Activated CD8-positive, alpha-beta memory T cell treated with anti-CD3 and anti-CD28 coated beads, Interleukin-2, amount 50 U/mL, for 48 hours (primary cell): Measurements from ENCODE around the gene TP53AIP1.
"Not testable (repeated sequence)": the region's sequence is repeated elsewhere in the genome, so short reads cannot be mapped to it uniquely, and the experiment has no call there.

Experiments used
- DNase-seq: peaks from one replicate; pipeline ENCODE4 v3.0.0-alpha.2; 2020

Gene TP53AIP1

DNA sequence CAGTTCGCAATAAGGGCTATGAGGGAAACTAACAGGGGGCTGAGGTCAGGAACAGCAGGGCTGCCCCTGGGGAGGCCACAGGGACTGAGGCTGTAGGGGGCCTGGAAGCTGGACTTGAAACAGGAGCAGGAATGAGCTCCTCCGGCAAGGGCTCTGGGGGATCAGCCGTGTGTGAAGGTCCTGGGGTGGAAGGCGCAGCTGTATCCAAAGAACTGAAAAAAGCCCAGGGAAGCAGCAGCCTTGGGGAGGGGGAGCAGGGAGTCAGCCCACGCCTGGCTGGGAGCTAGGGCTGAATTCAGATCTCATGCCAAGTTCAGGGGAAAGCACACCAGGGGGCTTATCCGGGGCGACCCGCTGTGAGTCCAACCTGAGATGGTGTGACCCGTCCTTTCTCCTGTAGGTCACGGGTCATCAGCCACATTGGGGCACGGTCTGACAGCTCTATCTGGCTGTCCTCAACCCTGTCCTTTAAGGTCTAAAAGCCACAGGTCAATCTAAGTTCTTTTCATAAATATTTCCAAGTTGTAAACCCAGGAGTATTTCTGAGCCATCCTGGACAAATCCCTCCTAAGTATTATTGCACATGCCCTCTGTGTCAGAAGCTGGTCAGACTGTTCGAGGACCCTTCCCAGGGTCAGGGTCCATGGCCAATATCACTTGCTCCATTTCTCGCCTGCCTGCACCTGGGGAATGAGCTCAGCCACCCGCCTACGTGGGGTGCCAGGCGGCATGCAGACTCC, 18.0 kb downstream of the TP53AIP1 start:
- no peak for DNase-seq

DNA sequence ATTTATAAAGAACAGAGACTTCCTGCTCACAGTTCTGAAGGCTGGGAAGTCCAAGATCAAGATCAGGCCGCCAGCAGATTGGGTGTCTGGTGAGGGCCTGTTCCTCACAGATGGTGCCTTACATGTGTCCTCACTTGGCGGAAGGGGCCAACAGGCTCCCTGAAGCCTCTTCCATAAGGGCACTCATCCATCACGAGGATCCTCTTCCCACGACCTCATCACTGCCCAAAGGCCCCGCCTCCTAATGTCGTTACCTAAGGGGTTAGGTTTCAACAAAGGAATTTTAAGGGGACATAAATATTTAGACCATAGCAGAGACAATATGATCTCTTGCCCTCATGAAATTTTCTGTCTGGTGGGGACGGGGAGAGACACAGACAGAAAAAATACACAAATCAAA, 18.6 kb downstream of the TP53AIP1 start:
- DNase-seq, result no peak

DNA sequence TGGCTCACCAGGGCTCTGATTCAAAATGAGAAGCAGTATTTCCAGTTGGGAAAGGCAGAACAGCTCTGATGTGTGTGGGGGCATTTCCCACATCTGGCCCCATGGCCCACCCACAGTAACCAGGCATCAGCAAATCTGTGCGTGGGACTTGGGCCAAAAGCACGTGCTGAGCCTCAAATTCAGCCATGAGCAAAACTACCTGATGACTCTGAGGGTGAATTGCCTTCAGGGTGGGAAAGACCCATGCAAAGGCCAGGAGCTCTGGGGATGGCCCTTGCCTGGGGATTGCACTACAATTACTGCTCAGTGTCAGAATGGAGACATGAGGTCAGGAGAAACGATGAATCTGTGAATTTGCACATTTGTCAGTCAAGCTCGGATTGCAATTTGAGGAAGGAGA, 20.9 kb downstream of the TP53AIP1 start:
- DNase-seq, result no peak

DNA sequence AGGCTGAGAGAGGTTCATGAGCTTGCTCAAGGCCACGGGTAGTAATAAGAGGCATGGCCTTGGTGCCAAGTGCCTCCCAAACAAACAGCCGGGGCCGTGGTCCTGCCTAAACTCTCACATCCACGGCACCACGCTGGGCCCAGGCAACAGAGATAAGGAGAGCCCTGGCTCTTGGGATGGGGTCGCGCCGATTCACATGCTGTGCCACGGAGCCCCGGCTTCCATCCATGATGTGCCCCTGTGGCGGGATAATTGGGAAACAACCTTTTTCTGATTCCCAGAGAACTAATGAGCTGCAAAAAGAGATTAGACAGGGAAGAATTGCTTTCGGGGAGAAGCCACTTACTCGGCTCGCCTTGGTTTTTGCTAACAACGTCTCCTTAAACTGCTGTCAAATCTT, 22.0 kb downstream of the TP53AIP1 start:
- no peak for DNase-seq

DNA sequence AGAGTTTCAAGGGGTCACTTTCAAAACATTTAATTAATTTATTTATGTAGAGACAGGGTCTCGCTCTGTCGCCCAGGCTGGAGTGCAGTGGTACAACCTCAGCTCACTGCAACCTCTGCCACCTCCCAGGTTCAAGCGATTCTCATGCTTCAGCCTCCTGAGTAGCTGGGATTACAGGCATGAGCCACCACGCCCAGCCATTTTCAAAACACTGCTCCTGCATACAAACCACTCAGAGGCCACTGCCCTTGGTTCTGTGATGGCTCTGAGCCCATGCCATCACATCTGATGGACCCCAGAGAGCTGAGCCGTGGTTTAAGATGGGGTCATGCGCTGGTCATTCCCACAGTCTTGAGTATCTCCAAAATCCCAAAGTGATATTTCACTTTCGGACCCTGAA, 23.0 kb downstream of the TP53AIP1 start:
- DNase-seq, result not testable (repeated sequence)

DNA sequence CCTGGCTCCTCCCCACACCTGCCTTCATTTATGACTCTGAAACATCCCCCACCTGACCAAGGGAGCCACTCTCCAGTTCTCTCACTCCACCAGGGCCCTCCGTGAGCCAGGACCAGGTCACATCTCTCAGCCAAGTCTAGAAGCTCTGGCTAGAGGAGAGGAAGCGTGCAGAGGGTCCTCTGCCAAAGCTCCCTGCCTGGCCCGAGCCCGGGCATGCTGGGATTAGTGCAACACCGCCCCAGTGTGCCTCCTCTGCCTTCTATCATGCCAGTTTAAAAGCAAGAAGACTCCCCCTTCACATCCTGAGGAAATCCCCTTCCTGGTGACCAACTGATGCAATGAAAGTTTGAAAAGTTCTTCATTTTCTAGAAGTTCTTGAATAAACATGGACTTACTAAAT, 23.5 kb downstream of the TP53AIP1 start:
- no peak for DNase-seq

DNA sequence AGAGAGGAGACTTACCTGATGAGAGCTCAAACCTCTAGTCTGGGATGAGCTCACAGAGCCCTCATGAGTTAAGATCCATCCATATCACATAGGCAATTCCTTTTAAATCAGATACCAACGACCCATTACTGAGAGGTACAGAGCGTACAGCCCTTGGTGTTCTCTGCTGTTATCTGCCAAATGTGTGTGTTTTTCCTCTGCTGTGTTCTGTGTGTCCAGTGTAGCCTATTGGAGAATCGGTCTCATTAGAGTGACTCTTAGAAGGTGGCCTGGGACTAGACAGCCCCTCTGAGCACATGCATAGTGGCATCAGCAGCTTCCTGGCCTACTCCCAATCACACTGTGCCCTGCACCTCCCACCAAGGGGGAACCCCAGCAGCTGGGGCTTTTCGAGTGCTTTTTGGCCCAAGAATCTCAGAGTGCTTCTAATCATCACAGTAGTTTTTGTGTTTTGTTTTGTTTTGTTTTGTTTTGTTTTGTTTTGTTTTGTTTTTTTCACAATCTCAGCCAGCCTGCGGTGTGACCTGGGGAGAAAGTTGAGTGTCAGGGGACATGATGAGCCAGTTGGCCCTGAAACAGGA, 25.4 kb downstream of the TP53AIP1 start:
- DNase-seq, result no peak

DNA sequence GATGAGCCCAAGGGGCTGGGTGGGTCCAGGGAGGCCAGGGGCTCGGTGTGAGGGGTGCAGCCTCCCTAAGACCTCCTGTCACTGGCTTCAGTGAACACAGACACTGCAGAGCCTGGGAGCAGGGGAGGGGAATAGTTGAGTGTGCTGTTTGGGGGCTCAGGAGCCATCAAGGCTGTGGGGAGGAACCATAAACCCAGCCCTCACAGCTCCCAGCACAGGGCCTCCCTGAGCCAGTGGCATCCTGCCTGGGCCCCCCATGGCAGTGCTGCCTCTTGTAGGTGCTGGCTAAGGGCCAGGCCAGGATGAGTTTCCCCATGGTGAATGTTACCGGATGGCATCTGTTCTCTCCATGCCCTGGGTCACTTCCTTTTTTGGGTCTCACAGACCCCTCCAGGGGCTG, 26.0 kb downstream of the TP53AIP1 start:
- no peak for DNase-seq

DNA sequence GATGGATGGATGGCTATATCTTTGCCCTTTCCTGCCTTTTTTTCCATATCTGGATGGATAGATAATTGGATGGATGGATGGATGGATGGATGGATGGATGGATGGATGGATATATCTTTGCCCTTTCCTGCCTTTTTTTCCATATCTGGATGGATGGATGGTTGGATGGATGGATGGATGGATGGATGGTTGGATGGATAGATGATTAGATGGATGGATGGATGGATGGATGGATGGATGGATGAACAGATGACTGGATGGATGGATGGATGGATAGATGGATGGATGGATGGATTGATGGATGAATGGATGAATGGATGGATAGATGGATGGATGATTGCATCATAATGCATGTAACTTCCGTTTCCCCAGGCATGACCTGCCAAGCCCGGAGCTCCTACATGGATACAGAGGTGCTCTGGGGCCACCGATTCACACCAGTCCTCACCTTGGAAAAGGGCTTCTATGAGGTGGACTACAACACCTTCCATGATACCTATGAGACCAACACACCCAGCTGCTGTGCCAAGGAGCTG, 26.6 kb downstream of the TP53AIP1 start:
- DNase-seq, result no peak

DNA sequence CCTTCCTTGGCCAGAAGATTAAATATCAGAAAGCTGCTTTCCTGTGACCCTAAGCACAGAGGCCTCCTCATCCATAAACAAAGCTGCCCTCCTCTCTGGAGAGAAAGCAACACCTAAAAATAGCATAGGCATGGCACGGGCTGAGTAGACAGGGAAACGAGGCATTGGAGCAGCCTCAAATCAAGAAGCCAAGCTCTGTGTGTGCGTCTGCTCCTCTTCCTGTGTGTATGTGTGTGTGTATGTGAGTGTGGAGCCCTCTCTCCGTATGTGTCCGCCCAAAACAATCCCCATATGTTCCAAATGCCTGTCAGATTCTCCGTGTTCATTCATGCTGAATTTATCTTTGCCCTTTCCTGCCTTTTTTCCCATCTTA, 27.5 kb downstream of the TP53AIP1 start:
- DNase-seq, result no peak

DNA sequence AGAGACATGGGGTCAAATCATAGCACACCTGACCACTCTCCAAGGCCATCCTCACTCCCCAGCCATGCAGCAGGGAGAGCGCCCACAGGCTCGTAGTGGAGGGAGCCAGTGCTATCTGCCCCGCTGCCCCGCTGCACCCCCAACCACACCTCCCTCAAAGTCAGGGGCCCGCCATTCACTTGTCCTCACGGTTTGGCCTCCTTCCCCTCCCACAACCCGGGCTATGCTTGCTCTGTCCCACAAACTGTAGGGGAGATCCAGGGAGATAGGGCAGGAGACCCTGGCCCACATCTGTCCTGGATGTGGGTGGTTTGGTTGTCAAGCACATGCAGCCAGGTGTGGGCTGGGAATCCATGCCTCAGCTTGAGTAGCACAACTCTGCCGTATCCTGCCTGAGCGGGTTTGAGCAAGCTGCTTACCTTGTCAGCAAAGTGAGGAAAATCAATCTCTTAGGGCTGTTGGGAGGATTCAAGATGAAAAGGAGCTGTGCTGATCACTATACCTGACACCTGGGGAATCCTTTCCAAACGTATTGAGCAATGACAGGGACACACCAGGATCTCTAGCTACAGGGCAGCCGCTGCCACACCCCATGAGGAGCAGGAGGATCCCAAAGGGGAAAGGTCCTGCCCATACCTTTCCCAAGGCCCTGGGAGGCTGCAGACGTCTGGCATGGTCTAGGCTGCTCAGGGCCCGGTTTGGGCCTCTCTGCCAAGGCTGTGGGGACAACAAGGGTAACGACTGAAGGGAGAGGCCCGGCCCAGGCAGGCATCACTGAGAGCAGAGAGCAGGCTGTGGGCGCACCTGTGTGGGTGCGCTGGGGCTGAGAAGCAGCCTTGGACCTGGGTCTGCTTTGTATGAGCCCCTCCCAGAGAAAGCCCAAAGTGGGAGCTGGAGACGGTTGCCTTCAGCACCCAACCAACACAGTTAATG, 28.2 kb downstream of the TP53AIP1 start:
- no peak for DNase-seq

DNA sequence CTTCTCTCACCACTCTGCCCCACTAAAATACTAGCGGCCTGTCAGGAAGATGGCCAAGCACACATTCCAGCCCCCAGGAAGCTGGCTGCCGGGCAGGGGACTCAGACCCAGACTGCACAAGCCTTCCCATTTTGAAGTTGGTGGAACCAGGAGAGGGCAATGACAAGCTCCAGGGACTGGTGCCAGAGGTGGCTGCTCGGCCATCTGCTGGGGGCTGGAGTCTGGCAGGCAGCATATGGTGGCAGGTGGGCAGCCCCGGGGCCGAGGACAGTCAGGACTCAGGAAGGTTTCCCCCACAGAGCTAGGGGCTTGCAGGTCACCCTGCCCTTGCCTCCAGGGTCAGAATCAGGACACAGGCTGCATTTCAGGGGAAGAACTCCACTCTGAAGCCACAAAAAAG, 28.9 kb downstream of the TP53AIP1 start:
- no peak for DNase-seq

DNA sequence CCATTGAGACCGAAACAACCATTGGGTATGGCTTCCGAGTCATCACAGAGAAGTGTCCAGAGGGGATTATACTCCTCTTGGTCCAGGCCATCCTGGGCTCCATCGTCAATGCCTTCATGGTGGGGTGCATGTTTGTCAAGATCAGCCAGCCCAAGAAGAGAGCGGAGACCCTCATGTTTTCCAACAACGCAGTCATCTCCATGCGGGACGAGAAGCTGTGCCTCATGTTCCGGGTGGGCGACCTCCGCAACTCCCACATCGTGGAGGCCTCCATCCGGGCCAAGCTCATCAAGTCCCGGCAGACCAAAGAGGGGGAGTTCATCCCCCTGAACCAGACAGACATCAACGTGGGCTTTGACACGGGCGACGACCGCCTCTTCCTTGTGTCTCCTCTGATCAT, 31.0 kb downstream of the TP53AIP1 start:
- no peak for DNase-seq

DNA sequence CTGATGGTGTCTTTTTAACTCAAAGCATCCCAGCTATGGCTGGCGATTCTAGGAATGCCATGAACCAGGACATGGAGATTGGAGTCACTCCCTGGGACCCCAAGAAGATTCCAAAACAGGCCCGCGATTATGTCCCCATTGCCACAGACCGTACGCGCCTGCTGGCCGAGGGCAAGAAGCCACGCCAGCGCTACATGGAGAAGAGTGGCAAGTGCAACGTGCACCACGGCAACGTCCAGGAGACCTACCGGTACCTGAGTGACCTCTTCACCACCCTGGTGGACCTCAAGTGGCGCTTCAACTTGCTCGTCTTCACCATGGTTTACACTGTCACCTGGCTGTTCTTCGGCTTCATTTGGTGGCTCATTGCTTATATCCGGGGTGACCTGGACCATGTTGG, 31.4 kb downstream of the TP53AIP1 start:
- no peak for DNase-seq

DNA sequence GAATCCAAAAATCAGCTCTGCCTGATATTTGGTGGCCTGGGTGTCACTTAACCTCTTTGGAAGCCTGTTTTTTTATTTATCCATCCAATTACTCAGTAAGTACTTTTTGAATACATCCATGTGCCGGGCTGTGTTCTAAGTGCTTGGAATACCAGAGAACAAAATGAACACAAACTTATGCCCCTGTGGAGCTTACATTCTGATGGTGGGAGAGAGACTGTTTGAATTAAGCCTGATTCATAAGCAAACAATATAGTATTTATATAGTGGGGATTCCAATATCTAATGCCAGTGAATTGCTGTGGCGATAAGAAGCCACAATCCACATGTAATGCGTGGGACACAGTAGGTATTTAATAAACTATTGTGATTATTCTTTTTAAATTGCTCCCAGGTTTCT, 32.1 kb downstream of the TP53AIP1 start:
- DNase-seq, result no peak

DNA sequence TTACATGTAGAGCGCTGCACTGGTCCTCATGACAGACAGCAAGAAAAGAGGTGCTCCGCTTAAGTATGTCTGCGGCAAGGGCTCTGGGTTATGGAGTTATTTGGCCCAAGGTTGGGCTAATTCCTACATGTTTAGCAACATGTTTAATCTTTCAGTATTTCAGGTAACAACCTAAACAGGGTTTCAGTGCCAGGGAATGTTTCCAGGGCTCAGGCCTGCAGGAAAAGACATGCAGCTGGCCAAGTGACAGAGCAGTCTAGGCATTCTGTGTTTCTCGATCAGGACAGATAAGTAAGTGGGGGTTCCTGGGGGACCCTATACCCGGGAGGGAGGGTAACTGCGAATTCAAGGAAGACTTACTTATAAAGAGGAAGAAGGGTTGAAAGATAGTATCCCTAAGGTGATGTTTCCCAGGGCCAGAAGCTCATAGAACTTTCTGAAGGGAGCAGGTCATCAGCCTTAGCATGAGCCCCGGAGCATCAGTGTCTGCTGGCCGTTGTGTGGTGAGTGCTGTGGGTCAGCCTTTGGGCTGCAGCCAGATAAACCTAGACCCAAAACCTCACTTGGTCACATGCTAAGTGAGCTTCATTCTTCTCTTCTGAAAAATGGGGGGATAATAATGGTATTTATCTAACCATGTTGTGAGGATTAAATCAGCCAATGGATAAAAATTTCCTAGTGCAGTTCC, 33.1 kb downstream of the TP53AIP1 start:
- no peak for DNase-seq

DNA sequence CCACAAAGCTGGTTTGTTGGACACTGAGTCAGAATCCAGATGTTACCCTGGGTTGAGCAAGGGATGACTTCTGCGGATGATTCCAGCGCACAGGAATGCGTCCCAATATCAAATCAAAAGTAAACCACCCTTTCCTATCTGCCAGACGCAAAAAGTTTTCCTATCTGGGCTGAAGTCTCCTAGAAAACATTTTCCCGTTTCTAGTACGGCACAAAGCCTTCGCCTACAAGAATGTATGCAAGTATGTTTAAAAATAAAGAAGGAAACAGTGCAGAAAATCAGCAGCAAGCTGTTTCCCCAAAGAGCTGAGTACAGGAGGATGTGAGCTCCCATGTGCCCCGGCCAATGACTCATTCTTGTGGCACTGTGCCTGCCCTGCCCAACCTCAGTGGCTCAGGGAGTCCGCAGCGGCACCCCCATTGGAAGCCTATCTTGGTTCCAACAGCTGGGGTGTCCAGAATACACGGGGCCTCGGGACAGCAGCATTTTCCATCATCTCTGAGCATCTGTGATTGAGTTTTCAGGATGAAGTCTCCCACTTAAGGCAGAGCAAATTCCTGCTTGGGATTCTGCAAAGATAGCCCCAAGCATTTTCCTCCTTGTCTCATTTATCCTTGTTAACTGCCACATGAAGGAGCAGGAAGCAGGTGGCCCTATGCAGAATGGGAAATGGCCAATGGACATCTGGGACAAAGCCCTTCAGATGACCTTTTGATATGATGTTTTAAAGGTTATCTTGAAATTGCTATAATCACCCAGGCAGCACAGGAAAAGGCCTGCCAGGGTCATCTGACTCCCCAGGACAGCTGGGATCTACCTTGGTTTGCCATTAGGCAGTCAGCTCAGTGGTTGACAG, 34.1 kb downstream of the TP53AIP1 start:
- DNase-seq, result no peak

DNA sequence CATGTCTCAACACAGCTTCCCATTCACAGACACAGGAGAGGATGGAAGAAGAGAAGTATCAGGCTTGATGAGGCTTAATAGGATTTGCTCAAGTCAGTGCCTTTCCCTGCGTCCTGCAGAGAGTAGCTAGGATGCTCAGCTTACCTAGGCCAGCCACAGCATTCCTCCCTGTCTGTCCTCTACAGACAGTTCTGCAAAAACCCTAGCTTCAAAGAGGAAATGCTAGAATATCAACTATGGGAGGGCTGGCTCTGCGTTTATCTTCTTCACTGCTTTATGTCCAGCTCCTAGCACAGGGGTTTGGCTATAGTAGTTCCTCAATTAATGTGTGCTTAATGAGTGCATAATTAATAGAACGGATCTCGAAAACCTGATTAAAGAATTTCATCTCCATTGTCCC, 35.1 kb downstream of the TP53AIP1 start:
- DNase-seq, result no peak

DNA sequence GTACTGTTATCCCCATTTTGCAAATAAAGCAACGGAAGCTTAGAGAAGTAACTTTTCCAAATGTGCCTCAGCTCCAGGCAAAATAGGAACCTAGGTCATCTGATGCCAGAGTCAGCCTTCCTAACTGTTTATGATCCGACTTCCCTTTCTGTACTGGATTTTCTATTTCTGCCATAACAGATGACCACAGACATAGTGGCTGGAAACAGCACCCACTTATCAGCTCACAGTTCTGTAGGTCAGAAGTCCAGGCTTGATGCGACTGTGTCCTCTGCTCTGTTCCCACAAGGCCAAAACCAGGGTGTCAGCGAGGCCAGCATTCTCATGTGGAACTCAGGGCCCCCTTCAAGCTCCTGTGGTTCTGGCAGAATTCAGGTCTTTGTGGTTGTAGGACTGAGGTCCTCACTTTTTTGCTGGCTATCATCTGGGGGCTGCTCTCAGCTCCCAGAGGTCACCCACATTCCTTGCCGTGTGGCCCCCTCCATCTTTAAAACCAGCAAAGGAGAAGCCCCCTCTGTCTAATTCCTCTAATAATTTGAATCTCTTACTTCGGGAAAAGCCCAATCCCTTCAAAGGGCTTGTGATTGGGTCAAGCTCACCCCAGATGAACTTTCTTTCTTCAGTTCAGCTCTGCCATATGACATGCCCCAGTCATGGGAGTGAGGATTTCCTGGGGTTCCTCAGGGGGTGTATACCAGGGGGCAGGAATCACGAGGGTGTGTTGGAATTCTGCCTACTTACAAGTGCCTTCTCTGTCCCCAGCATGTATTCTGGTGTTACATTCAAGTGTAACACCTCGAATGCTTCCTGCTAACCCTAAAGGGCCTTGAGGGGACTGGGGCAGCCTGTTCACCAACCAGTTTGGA, 36.3 kb downstream of the TP53AIP1 start:
- DNase-seq, result no peak

DNA sequence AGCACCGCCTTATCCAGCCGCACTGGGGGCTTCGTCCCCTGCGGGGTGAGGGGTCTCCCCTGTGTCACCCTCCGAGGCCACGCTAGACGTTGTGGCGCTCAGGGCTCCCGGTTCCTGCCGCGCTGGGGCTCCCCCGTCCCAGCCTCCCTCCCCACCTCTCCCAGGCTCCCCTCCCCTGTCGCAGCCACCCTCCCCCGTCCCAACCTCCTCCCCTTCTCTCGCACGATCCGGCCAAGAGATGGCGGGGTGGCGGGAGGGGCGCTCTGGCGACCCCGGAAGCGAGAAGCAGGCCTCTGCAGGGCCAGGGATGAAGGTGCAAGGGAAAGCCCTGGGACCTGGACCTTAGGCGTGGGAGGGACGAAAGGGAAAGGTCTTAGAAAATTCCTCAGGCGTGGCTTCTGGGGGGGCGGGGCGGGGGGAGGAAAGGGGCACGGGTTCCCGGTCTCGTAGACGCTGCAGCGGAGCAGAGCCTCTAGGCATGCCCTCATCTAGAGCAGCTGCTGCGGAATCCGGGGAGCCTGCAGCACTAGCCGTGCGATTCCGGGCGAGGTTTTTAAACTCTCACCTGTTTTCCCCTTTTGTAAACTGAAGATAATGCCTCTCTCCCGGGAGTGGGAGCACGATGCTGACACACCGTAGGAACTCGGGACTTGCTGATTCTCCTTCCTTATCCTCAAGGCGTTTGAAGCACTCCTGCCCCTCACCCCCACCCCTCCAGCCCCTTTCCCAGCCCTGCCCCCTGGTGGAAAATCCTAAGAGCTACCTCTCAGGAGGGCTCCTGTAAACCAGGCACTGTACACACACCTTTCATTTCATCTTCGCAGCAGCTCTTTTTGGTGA, 37.1 kb downstream of the TP53AIP1 start:
- DNase-seq, result peak; percentile 66
